IMR-90 (cell line): ENCODE results near the gene ANKS3. TPM values are rescaled to one million over a fixed set of nuclear protein-coding genes. Genes with fewer than 3 reads are reported as not detected.

Experiments
- ATAC-seq: fragments of 200-7000 bp; cut with Tn5 transposase; 2 replicates; pipeline ENCODE4 v1.9.1; 2020; ENCODE audit warnings: low read depth, mild to moderate bottlenecking, moderate library complexity
- BruUV-seq: library from RNA; stranded (reverse); fragments of 400-500 nt; replicated peaks from 2 replicates; lab custom pipeline; 2021; lab: Mats Ljungman, UMichigan
- CTCF ChIA-PET: fragments of 300-600 bp; formaldehyde crosslinking; extraction: SDS; loops from one replicate; lab custom pipeline; 2021; ENCODE audit warnings: antibody characterized with exemption; lab: Yijun Ruan, JAX
- POLR2A ChIA-PET: fragments of 300-600 bp; sonication (Branson Sonifier 250); formaldehyde crosslinking; loops from one replicate; lab custom pipeline; 2022; ENCODE audit warnings: antibody characterized with exemption; ENCODE audit not compliant: unreplicated experiment; lab: Charles Lee
- DNase-seq: peaks from one replicate; pipeline ENCODE4 v3.0.0; 2013
- H2AFZ ChIP-seq: replicated peaks from 2 replicates; pipeline ENCODE3; 2013; ENCODE audit warnings: low read length, mild to moderate bottlenecking; ENCODE audit not compliant: poor library complexity
- H2AK5ac ChIP-seq: 2 replicates; pipeline ENCODE4 v1.6.1; 2013; ENCODE audit warnings: low read depth, low read length, inconsistent platforms
- H2AK9ac ChIP-seq: replicated peaks from 2 replicates; pipeline ENCODE3; 2013; ENCODE audit warnings: mild to moderate bottlenecking, low read depth, low read length, moderate library complexity; ENCODE audit not compliant: poor library complexity
- H2BK120ac ChIP-seq: 2 replicates; pipeline ENCODE4 v1.6.1; 2013; ENCODE audit warnings: low read depth, low read length, inconsistent platforms
- H2BK15ac ChIP-seq: 3 replicates; pipeline ENCODE4 v1.6.1; 2013; ENCODE audit warnings: low read depth, low read length, inconsistent platforms
- H2BK20ac ChIP-seq: 2 replicates; pipeline ENCODE4 v1.6.1; 2013; ENCODE audit warnings: low read depth, mild to moderate bottlenecking, inconsistent platforms, low read length, moderate library complexity
- H2BK5ac ChIP-seq: 2 replicates; pipeline ENCODE4 v1.6.1; 2013; ENCODE audit warnings: mild to moderate bottlenecking, low read depth, low read length, inconsistent platforms; ENCODE audit not compliant: poor library complexity, severe bottlenecking
- H3K14ac ChIP-seq: replicated peaks from 2 replicates; pipeline ENCODE4 v1.6.1; 2013; ENCODE audit warnings: low read depth, low read length, inconsistent platforms
- H3K18ac ChIP-seq: 2 replicates; pipeline ENCODE4 v1.6.1; 2013; ENCODE audit warnings: low read depth, low read length, control low read depth
- H3K23ac ChIP-seq: 2 replicates; pipeline ENCODE4 v1.6.1; 2013; ENCODE audit warnings: low read depth, low read length, inconsistent platforms
- H3K27ac ChIP-seq: 2 replicates; pipeline ENCODE4 v1.5.1; 2013; ENCODE audit warnings: mild to moderate bottlenecking, control low read depth, low read length; ENCODE audit not compliant: insufficient read depth
- H3K27me3 ChIP-seq: 2 replicates; pipeline ENCODE4 v1.6.1; 2013; ENCODE audit warnings: low read length; ENCODE audit not compliant: control insufficient read depth, insufficient read depth
- H3K36me3 ChIP-seq: 2 replicates; pipeline ENCODE4 v1.6.1; 2013; ENCODE audit warnings: low read length, mixed read lengths; ENCODE audit not compliant: control insufficient read depth, insufficient read depth
- H3K4ac ChIP-seq: 2 replicates; pipeline ENCODE4 v1.6.1; 2013; ENCODE audit warnings: low read depth, low read length, inconsistent platforms
- H3K4me1 ChIP-seq: 2 replicates; pipeline ENCODE4 v1.6.1; 2013; ENCODE audit warnings: low read length, mixed read lengths; ENCODE audit not compliant: control insufficient read depth, insufficient read depth
- H3K4me2 ChIP-seq: 2 replicates; pipeline ENCODE4 v1.6.1; 2013; ENCODE audit warnings: low read depth, mild to moderate bottlenecking, control low read depth, low read length, moderate library complexity
- H3K4me3 ChIP-seq: 2 replicates; pipeline ENCODE4 v1.5.1; 2013; ENCODE audit warnings: low read depth, mild to moderate bottlenecking, control low read depth, low read length, moderate library complexity; ENCODE audit not compliant: insufficient read depth
- H3K56ac ChIP-seq: 2 replicates; pipeline ENCODE4 v1.6.1; 2013; ENCODE audit warnings: low read length, inconsistent platforms; ENCODE audit not compliant: insufficient read depth; ENCODE audit errors: extremely low read depth
- H3K79me1 ChIP-seq, 2 experiments: 2 replicates each; pipeline ENCODE4 v1.6.1; 2013; ENCODE audit warnings: low read length in 2 of 2, inconsistent platforms in 1 of 2, low read depth in 1 of 2
- H3K9ac ChIP-seq: 2 replicates; pipeline ENCODE4 v1.6.1; 2013; ENCODE audit warnings: low read depth, low read length, control low read depth
- H3K9me1 ChIP-seq: 2 replicates; pipeline ENCODE4 v1.6.1; 2013; ENCODE audit warnings: low read length, inconsistent platforms; ENCODE audit not compliant: insufficient read depth
- H3K9me3 ChIP-seq: 2 replicates; pipeline ENCODE4 v1.6.1; 2013; ENCODE audit warnings: low read length; ENCODE audit not compliant: control insufficient read depth, insufficient read depth
- H4K20me1 ChIP-seq: 2 replicates; pipeline ENCODE4 v1.6.1; 2013; ENCODE audit warnings: low read length, inconsistent platforms; ENCODE audit not compliant: insufficient read depth
- H4K5ac ChIP-seq: 2 replicates; pipeline ENCODE4 v1.6.1; 2013; ENCODE audit warnings: mild to moderate bottlenecking, low read depth, low read length, control low read depth
- H4K8ac ChIP-seq, 2 experiments: 2 replicates each; pipeline ENCODE4 v1.6.1; 2013; ENCODE audit warnings: low read depth in 2 of 2, low read length in 2 of 2, control low read depth in 1 of 2, inconsistent platforms in 1 of 2
- H4K91ac ChIP-seq: 2 replicates; pipeline ENCODE4 v1.6.1; 2013; ENCODE audit warnings: low read depth, low read length, inconsistent platforms; ENCODE audit not compliant: insufficient read depth
- BHLHE40 ChIP-seq: fragments of 150-350 bp; IDR thresholded peaks from 2 replicates; pipeline ENCODE4 v1.6.1; 2016; ENCODE audit warnings: mild to moderate bottlenecking, low read depth, low read length
- CEBPB ChIP-seq: IDR thresholded peaks from 2 replicates; pipeline ENCODE4 v1.6.1; 2012; ENCODE audit warnings: low read depth, low read length, improper control_type of control experiment
- CHD1 ChIP-seq: IDR thresholded peaks from 2 replicates; pipeline ENCODE4 v1.6.1; 2012; ENCODE audit warnings: low read depth, low read length, improper control_type of control experiment
- FOS ChIP-seq: fragments of 150-350 bp; IDR thresholded peaks from 2 replicates; pipeline ENCODE4 v1.6.1; 2016; ENCODE audit warnings: low read depth, low read length
- MAZ ChIP-seq: IDR thresholded peaks from 2 replicates; pipeline ENCODE4 v1.6.1; 2012; ENCODE audit warnings: low read depth, mild to moderate bottlenecking, low read length, improper control_type of control experiment, moderate library complexity, borderline replicate concordance
- MXI1 ChIP-seq: IDR thresholded peaks from 2 replicates; pipeline ENCODE4 v1.6.1; 2012; ENCODE audit warnings: low read depth, mild to moderate bottlenecking, low read length, moderate library complexity, borderline replicate concordance
- NFE2L2 ChIP-seq: fragments of 150-350 bp; IDR thresholded peaks from 2 replicates; pipeline ENCODE4 v1.6.1; 2016; ENCODE audit warnings: low read depth, mild to moderate bottlenecking, low read length
- POLR2A ChIP-seq: IDR thresholded peaks from 2 replicates; pipeline ENCODE4 v1.6.1; 2012; ENCODE audit warnings: mild to moderate bottlenecking, low read depth, low read length
- RAD21 ChIP-seq: IDR thresholded peaks from 2 replicates; pipeline ENCODE4 v1.6.1; 2012; ENCODE audit warnings: low read length, improper control_type of control experiment
- RFX5 ChIP-seq: IDR thresholded peaks from 2 replicates; pipeline ENCODE4 v1.8.0; 2012; ENCODE audit warnings: low read depth, mild to moderate bottlenecking, low read length, moderate library complexity
- WGBS, 2 experiments: methylation state at CpG; one replicate each; pipeline versions ENCODE4 v1.1.5 to v1.1.7; 2013; ENCODE audit warnings: missing lambda C conversion rate in 2 of 2; ENCODE audit not compliant: insufficient read length in 1 of 2; ENCODE audit errors: extremely low coverage in 2 of 2; 5-methylcytosine and 5-hydroxymethylcytosine counted together
- dilution Hi-C: fragments of 300-500 bp; cut with HindIII; formaldehyde crosslinking; loops from one replicate; pipeline ENCODE4 v1.14.3; 2018; ENCODE audit warnings: low sequenced_read_pairs; ENCODE audit not compliant: unreplicated experiment
- in situ Hi-C: fragments of 300-500 bp; cut with MboI; formaldehyde crosslinking; loops from 3 replicates; pipeline ENCODE4 v1.14.3; 2019; ENCODE audit warnings: low sequenced_read_pairs, inconsistent platforms, mixed read lengths
- intact Hi-C: fragments of 100-400 bp; cut with micrococcal nuclease; formaldehyde crosslinking; loops from 2 replicates; pipeline ENCODE4 v1.10.0; 2022
- polyA plus RNA-seq, 3 experiments: library from polyadenylated mRNA; depleted of rRNA; stranded (reverse); fragments of >200 nt; gene quantifications; 2 replicates each; pipeline ENCODE4 v1.2.3, GENCODE V29; 2012; ENCODE audit warnings: low replicate concordance in 1 of 3
- total RNA-seq: library from RNA; depleted of rRNA; stranded (reverse); fragments of >200 nt; gene quantifications from 2 replicates; pipeline ENCODE4 v1.2.3, GENCODE V29; 2012
- TF ChIP-seq, protein P1 (sequence below): conservative IDR thresholded peaks from 2 replicates; pipeline ENCODE4 v1.5.1; 2012; ENCODE audit warnings: mild to moderate bottlenecking, low read depth, low read length, improper control_type of control experiment
- TF ChIP-seq, protein P2 (sequence below): fragments of 150-350 bp; IDR thresholded peaks from 2 replicates; pipeline ENCODE4 v1.6.1; 2017; ENCODE audit warnings: mild to moderate bottlenecking, antibody characterized with exemption, low read length, low read depth

ANKS3 gene
- total and polyA plus RNA-seq, 2 of the 4 experiments (the other 2 are of a cell fraction): 24.4 to 25.0 TPM

DNA sequence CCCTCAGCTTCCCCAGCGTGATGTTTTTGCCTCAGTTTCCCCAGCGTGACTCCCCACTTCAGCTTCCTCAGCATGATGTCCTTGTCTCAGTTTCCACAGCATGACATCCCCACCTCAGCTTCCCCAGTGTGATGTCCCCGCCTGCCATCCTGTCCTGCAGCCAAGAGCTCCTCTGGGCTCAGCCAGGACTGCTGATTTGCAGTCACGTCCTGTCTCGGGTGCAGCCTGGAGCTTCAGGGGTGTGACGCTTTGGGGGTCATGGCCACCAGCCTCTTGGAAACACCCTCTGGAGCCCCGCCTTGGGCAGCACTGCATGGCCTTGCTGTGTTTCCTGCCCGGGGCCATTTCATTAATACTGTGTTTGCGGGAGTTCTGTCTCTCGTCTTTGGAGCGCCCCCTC lies 57.2 kb downstream of the ANKS3 start:
- CTCF ChIA-PET: no interaction called here
- no peaks in the 10 kb centered on the region for H3K9me1 ChIP-seq

More for the DNA sequence above, 57.2 kb downstream of the ANKS3 start:
- Histone ChIP-seq H3K4me2 (no peak overlapping the region), H3K9ac (no peak overlapping the region), H2AK9ac (no peak overlapping the region), H3K18ac (no peak overlapping the region), H2BK20ac (no peak overlapping the region), H3K27ac (no peak overlapping the region), H2BK120ac (no peak overlapping the region), H3K56ac (no peak overlapping the region), H4K8ac (no peak overlapping the region), H4K20me1 (no peaks in the 10 kb centered on the region), H3K4ac (no peak overlapping the region), H3K36me3 (peaks cover 52% of the 10 kb centered on the region), H4K5ac (no peak overlapping the region), H2BK5ac (no peak overlapping the region), H3K4me3 (no peak overlapping the region), H4K91ac (no peak overlapping the region), H2BK15ac (no peak overlapping the region), H2AFZ (no peak overlapping the region), H3K4me1 (peaks cover 2% of the 10 kb centered on the region; the same call in 1 of the 2 replicates), H3K9me3 (no peaks in the 10 kb centered on the region), H3K14ac (no peak overlapping the region), H3K23ac (no peak overlapping the region), H2AK5ac (no peak overlapping the region), H3K27me3 (no peaks in the 10 kb centered on the region), H3K79me1 (peaks cover 6 to 25% of the 10 kb centered on the region in 2 experiments; a peak in 2 of 4 replicates)
- intact Hi-C loops (no loop called here), dilution Hi-C loops (no loop called here), in situ Hi-C loops (no loop called here)
- no peak for ATAC-seq
- POLR2A ChIA-PET: no interaction called here
- BruUV-seq: no TSS peak
- TF ChIP-seq RFX5: no peak
- no peak for TF ChIP-seq RAD21
- no peak for TF ChIP-seq BHLHE40
- TF ChIP-seq, protein P1, sequence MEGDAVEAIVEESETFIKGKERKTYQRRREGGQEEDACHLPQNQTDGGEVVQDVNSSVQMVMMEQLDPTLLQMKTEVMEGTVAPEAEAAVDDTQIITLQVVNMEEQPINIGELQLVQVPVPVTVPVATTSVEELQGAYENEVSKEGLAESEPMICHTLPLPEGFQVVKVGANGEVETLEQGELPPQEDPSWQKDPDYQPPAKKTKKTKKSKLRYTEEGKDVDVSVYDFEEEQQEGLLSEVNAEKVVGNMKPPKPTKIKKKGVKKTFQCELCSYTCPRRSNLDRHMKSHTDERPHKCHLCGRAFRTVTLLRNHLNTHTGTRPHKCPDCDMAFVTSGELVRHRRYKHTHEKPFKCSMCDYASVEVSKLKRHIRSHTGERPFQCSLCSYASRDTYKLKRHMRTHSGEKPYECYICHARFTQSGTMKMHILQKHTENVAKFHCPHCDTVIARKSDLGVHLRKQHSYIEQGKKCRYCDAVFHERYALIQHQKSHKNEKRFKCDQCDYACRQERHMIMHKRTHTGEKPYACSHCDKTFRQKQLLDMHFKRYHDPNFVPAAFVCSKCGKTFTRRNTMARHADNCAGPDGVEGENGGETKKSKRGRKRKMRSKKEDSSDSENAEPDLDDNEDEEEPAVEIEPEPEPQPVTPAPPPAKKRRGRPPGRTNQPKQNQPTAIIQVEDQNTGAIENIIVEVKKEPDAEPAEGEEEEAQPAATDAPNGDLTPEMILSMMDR: no peak
- TF ChIP-seq, protein P2, sequence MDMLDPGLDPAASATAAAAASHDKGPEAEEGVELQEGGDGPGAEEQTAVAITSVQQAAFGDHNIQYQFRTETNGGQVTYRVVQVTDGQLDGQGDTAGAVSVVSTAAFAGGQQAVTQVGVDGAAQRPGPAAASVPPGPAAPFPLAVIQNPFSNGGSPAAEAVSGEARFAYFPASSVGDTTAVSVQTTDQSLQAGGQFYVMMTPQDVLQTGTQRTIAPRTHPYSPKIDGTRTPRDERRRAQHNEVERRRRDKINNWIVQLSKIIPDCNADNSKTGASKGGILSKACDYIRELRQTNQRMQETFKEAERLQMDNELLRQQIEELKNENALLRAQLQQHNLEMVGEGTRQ: no peak
- TF ChIP-seq NFE2L2: no peak
- no peak for TF ChIP-seq CEBPB
- no peak for TF ChIP-seq FOS
- no peak for TF ChIP-seq MAZ
- no peak for TF ChIP-seq POLR2A
- TF ChIP-seq MXI1: no peak
- TF ChIP-seq CHD1: no peak
- no peak for DNase-seq
- WGBS, 2 experiments: 90% methylated on average over 5 of the region's 11 CpGs; no CpG with 5 or more reads in 1 of the 2 experiments
